Effector memory CD8-positive, alpha-beta T cell (primary cell): ENCODE data around the gene LSM14B.
"Not testable (repeated sequence)": the region's sequence is repeated elsewhere in the genome, so short reads cannot be mapped to it uniquely, and the experiment has no call there.

Source experiments
- ATAC-seq: fragments of 150-1000 bp; cut with Tn5 transposase; replicated peaks from 2 replicates; pipeline ENCODE4 v1.10.0; 2021; ENCODE audit warnings: mild to moderate bottlenecking, moderate library complexity
- DNase-seq, 3 experiments: peaks; one replicate each; pipeline ENCODE4 v3.0.0; 2021
- H3K27ac Mint-ChIP-seq, 2 donors: one replicate each; pipeline ENCODE4 v1.8.0; 2022; ENCODE audit warnings: mild to moderate bottlenecking in 2 of 2, mixed read lengths in 2 of 2, moderate library complexity in 2 of 2
- H3K27me3 Mint-ChIP-seq, 2 donors: one replicate each; pipeline ENCODE4 v1.8.0; 2022; ENCODE audit warnings: mixed read lengths in 2 of 2
- H3K36me3 Mint-ChIP-seq: one replicate; pipeline ENCODE4 v1.8.0; 2022; ENCODE audit warnings: mild to moderate bottlenecking, moderate library complexity, mixed read lengths; ENCODE audit not compliant: insufficient read depth
- H3K4me1 Mint-ChIP-seq, 2 donors: one replicate each; pipeline ENCODE4 v1.8.0; 2022; ENCODE audit warnings: low read depth in 2 of 2, mixed read lengths in 2 of 2
- H3K4me3 Mint-ChIP-seq, 2 donors: one replicate each; pipeline ENCODE4 v1.8.0; 2022; ENCODE audit warnings: mild to moderate bottlenecking in 2 of 2, mixed read lengths in 2 of 2, moderate library complexity in 2 of 2
- H3K9me3 Mint-ChIP-seq, 2 donors: one replicate each; pipeline ENCODE4 v1.8.0; 2022; ENCODE audit warnings: mixed read lengths in 2 of 2

The LSM14B gene

DNA sequence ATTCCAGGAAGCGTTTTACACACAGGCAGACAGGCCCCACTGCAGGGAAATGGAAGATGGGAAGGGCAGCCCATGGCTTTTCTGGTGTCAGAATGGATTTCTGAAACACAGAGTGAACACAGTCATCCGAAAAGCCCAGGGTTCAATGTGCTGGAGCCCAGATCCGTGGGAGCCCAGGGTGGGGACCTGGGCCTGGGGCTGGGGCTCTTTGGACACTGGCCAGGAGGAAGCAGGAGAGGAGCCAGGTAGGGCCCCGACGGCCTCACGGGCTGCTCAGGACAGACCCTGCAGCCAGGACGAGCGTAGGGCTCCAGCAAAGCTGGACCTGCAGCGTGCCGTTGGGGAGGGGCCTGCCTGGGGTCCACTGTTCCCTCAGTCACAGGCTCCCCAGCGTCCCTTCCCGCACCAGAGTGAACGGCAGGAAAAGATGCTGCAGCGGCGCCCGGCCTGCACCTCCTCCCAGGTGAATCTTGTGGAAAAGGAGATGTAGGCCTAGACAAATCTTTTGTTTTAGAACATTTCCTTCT lies 24.3 kb upstream of the LSM14B start:
- Mint-ChIP-seq H3K4me3 (no peak overlapping the region), H3K27ac (no peak overlapping the region), H3K4me1 (no peaks in the 10 kb centered on the region), H3K36me3 (no peaks in the 10 kb centered on the region), H3K27me3 (peaks cover 19 to 64% of the 10 kb centered on the region in 2 donors), H3K9me3 (peaks cover 0 to 11% of the 10 kb centered on the region in 2 donors)
- DNase-seq (no peak), ATAC-seq (no peak)

DNA sequence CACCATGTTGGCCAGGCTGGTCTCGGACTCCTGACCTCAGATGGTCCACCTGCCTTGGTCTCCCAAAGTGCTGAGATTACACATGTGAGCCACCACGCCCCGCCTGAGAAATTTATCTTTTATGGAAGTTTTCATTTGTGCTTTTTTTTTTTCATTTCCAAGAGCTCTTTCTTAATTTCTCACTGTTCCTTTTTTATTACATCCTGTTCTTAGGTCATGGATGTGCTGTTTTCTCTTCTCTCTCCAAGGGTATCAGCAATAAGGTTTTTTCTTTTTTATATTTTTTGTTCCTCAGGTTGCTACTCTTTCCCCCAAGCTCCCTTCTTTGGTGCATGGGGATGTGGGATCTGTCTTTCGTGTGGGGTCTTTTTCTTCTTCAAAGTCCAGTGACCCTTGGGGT lies 21.2 kb upstream of the LSM14B start:
- Mint-ChIP-seq H3K4me3 (no peak overlapping the region), H3K27ac (peak overlapping the region in 1 of 2 donors; percentile 49), H3K27me3 (peaks cover 16 to 79% of the 10 kb centered on the region in 2 donors), H3K36me3 (peaks cover 3% of the 10 kb centered on the region), H3K4me1 (no peaks in the 10 kb centered on the region), H3K9me3 (peaks cover 11 to 20% of the 10 kb centered on the region in 2 donors)
- DNase-seq (no peak), ATAC-seq (no peak)

DNA sequence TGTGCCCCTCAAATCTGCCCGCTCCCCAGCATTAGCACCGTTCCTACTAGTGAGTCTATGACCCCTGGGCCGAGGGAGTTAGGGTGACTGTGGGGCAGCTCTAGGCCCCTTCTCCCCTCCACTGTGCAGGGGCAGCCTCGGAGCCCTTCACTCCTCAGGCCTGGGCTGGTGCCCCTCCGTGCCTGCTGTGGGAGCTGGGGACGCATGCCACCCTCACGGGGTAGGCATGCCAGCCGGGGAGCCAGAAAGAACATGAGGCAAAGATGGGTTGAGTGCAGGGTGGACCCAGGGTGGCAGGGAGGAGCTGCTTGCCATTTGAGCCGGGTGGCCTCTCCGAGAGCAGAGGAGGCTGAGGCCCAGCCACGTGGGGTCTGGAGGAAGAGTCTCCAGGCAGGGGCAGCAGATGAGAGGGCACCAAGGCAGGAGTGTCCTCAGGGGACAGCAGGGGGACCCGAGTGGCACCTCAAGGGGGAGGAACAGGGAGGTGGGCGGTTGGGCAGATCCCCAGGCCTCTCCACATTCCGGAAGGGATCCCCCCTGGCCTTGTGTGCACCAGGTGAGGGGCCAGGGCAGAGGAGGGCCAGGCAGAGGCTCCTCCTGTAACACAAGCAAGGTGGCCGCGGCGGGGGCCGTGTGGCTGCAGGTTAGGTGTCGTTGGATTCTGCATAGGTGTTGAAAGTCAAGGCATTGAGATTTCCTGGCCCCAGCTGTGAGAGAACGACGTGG lies 18.6 kb upstream of the LSM14B start:
- Mint-ChIP-seq H3K4me3 (no peak overlapping the region), H3K27me3 (peaks cover 16 to 66% of the 10 kb centered on the region in 2 donors), H3K9me3 (peaks cover 30 to 34% of the 10 kb centered on the region in 2 donors)

DNA sequence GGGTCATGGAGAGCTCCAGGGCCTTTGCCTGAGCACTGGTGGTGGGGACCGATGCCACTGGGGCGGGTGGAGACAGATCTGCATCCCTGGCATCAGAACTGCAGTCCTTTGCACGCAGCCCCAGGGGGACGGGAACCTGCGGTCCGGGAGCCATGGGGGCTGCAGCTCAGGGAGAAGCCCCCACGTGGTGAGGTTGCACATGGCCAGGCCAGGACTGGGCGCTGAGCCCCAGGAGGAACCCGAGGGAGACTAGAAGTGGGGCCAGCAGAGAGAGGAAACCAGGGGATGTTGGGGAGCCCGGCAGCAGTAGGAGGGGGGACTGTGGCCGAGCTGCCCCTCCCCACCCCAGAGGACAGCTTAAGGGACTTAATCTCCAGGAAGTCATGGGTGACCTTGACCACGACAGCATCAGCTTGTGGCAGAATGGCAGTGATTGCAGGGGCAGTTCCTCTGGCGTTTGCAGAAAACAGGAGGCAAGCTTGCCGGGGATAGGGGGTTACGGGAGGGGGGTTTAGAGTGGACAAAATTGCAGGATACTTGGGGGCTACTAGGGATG lies 18.0 kb upstream of the LSM14B start:
- Mint-ChIP-seq H3K27me3 (peaks cover 16 to 61% of the 10 kb centered on the region in 2 donors), H3K36me3 (peaks cover 11% of the 10 kb centered on the region), H3K9me3 (peaks cover 32 to 34% of the 10 kb centered on the region in 2 donors), H3K27ac (no peak overlapping the region), H3K4me1 (no peaks in the 10 kb centered on the region), H3K4me3 (no peak overlapping the region)
- DNase-seq (no peak), ATAC-seq (no peak)

More for the DNA sequence above, 18.6 kb upstream of the LSM14B start:
- H3K27ac Mint-ChIP-seq = no peak overlapping the region
- ATAC-seq = no peak
- DNase-seq = no peak
- peaks cover 11% of the 10 kb centered on the region for H3K36me3 Mint-ChIP-seq
- H3K4me1 Mint-ChIP-seq = no peaks in the 10 kb centered on the region

DNA sequence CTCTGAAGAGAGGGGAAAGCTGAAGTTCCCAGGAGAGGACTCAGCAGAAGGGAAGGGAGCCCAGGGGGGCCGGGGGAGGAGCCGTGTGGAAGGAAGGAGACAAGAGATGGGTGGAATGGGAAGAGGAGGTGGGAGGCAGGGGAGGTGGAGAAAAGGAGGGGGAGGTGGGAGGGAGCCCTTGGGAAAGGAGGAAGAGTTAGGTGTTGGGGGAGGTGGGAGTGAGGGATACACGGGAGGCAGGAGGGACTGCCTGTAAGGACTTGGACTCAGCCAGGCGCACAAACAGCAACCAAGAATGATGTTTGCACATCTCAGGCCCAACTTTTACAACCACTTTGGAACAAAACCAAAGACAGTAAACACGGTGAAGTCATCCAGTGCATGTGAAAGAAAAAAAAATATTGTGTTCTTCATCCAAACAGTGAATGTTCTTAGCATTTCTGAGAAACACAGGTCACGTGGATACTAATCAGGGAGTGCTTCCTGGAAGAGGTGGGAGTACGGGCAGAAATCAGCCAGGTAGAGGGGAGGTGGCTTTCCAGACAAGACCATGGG lies 17.4 kb upstream of the LSM14B start:
- Mint-ChIP-seq H3K9me3 (peaks cover 30 to 34% of the 10 kb centered on the region in 2 donors), H3K27me3 (peaks cover 16 to 56% of the 10 kb centered on the region in 2 donors), H3K36me3 (peaks cover 11% of the 10 kb centered on the region), H3K4me1 (no peaks in the 10 kb centered on the region), H3K27ac (no peak overlapping the region), H3K4me3 (no peak overlapping the region)
- DNase-seq (no peak), ATAC-seq (no peak)

DNA sequence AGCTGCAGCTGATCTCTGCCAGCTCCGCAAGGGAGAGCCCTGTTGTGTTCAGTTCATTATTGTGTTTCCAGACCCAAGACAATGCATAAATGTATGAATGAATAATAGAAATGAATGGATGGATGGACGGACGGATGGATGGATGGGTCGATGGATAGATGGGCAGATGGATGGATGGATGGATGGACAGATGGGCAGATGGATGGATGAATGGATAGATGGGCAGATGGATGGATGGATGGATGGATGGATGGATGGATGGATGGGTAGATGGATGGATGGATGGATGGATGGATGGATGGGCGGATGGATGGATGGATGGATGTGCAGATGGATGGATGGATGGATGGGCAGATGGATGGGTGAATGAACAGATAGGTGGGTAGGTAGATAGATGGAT lies 16.7 kb upstream of the LSM14B start:
- no peak overlapping the region for H3K4me3 Mint-ChIP-seq
- DNase-seq (no peak), ATAC-seq (no peak)
- H3K27me3 Mint-ChIP-seq = peaks cover 16 to 48% of the 10 kb centered on the region in 2 donors
- no peak overlapping the region for H3K27ac Mint-ChIP-seq
- no peaks in the 10 kb centered on the region for H3K4me1 Mint-ChIP-seq
- H3K9me3 Mint-ChIP-seq = peaks cover 26 to 34% of the 10 kb centered on the region in 2 donors
- H3K36me3 Mint-ChIP-seq = peaks cover 11% of the 10 kb centered on the region

DNA sequence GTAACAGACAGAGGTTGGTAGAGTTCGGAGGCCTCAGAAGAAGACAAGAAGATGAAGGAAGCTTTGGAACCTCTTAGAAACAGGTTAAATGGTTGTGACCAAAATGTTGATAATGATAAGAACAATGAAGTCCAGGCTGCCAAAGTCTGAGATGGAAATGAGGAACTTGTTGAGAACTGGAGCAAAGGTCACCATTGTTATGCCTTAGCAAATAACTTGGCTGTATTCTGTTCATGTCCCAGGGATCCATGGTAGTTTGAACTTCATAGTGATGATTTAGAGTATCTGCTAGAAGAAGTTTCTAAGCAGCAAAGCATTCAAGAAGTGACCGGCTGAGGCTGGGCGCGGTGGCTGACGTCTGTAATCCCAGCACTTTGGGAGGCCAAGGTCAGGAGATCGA lies 11.1 kb upstream of the LSM14B start:
- no peak overlapping the region for H3K4me3 Mint-ChIP-seq
- no peak for DNase-seq

DNA sequence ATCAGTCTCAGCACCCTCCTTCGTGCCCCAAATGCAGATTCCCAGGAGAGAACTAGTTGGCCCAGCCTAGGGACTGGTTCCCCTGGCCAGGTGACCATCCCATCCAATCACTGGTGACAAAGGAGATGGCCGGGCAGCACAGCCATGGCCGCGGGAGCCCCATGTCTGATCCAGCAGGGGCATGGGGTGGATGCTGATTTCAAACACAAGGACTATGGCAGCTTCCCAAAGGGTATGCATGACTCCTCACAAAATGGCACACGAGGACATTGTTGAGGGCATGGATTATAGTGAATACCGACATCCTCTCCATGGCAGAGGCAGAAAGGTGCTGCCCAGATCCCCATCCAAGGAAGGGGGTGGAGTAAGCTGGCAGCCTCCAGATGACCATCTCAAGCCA lies 9.9 kb upstream of the LSM14B start:
- no peak overlapping the region for H3K4me3 Mint-ChIP-seq
- no peaks in the 10 kb centered on the region for H3K27me3 Mint-ChIP-seq
- peaks cover 10 to 17% of the 10 kb centered on the region in 2 donors for H3K9me3 Mint-ChIP-seq
- H3K27ac Mint-ChIP-seq = no peak overlapping the region
- DNase-seq (no peak), ATAC-seq (no peak)
- H3K4me1 Mint-ChIP-seq = peaks cover 4 to 6% of the 10 kb centered on the region in 2 donors
- peaks cover 12% of the 10 kb centered on the region for H3K36me3 Mint-ChIP-seq

More for the DNA sequence above, 11.1 kb upstream of the LSM14B start:
- peaks cover 20 to 22% of the 10 kb centered on the region in 2 donors for H3K9me3 Mint-ChIP-seq
- H3K4me1 Mint-ChIP-seq = peaks cover 0 to 2% of the 10 kb centered on the region in 2 donors
- H3K27me3 Mint-ChIP-seq = no peaks in the 10 kb centered on the region
- H3K27ac Mint-ChIP-seq = no peak overlapping the region
- H3K36me3 Mint-ChIP-seq = peaks cover 13% of the 10 kb centered on the region
- no peak for ATAC-seq

DNA sequence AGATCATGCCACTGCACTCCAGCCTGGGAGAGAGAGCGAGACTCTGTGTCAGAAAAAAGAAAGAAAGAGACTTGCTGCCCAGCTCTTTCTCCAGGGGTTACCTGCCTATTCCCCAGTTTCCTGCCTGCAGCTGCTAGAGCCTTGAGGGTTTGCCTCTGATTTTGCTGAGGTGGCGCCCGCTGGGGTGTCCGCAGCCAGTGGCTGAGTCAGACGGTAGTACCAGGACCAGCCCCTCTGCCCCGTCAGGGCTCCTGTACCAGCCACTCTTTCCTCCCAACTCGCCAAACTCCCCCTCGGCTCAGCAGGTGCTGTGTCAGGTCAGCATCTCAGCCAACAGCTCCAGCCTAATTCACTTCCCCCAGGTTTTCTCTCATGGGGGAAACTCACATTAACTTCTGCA lies 7.4 kb upstream of the LSM14B start:
- DNase-seq = no peak
- Mint-ChIP-seq H3K27me3 (no peaks in the 10 kb centered on the region), H3K27ac (peak overlapping the region in 1 of 2 donors; percentile 31), H3K36me3 (peaks cover 23% of the 10 kb centered on the region), H3K9me3 (peaks cover 0 to 8% of the 10 kb centered on the region in 2 donors), H3K4me3 (no peak overlapping the region), H3K4me1 (peaks cover 20 to 27% of the 10 kb centered on the region in 2 donors)
- no peak for ATAC-seq

DNA sequence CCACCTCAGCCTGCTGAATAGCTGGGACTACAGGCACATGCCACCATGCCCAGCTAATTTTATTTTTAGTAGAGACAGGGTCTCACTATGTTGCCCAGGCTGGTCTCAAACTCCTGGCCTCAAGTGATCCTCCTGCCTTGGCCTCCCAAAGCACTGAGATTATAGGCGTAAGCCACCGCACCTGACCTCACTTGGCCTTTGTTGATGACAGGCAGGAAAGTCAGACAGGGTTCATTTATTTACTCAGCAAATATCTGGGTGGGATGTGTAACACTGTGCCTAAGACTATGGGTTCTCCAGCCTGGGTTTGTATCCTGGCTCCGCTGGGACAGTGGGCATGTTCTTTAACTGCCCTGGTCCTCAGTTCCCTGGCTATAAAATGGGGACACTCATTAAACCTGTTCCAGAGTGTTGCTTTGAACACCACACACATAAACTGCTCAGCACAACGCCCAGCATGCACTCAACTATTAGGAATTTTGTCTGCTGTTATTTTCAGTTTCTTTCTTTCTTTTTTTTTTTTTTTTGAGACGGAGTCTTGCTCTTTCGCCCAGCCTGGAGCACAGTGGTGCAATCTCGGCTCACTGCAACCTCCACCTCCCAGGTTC lies 6.4 kb upstream of the LSM14B start:
- H3K9me3 Mint-ChIP-seq, H3K4me3 Mint-ChIP-seq, H3K27me3 Mint-ChIP-seq, DNase-seq, ATAC-seq: not testable (repeated sequence)
- peak overlapping the region; percentile 29 to 39 for H3K27ac Mint-ChIP-seq
- H3K4me1 Mint-ChIP-seq = peaks cover 27 to 31% of the 10 kb centered on the region in 2 donors
- peaks cover 30% of the 10 kb centered on the region for H3K36me3 Mint-ChIP-seq

DNA sequence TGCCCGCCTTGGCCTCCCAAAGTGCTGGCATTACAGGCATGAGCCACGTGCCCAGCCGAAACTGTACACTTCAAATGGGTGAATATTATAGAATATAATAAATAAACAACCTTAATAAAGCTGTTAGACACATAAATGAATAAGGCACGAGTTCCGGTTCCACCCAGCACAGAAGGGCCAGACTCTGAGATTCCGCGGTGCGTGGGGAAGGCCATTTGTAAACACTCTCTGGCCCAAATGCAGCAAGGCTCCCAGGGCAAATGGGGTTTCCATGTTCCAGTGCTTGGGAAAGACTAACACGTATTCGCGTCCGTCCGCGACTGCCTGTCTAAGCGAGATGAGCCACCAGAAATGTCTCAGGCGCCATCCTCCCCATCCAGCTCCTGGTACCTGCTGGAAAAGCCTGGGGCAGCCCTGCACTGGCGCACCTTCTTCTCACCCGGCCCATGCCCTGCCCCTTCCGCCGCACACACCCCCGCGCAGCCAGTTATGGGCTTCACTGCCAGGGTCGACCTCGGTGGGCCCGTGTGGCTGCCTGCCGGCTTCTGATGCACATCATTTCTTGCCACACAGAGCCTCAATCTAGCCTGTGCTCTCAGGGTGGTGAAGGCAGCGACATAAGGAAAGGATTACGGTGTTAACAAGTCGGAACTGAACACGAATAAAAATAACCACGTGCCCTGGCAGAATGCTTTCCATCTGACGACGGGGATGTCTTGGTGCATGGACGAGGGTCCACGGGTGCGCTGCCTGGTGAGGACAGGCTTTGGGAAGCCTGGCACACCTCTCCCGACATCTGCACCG lies 5.5 kb upstream of the LSM14B start:
- no peaks in the 10 kb centered on the region for H3K27me3 Mint-ChIP-seq
- H3K27ac Mint-ChIP-seq = peak overlapping the region; percentile 92 to 93
- peaks cover 0 to 6% of the 10 kb centered on the region in 2 donors for H3K9me3 Mint-ChIP-seq
- peaks cover 34% of the 10 kb centered on the region for H3K36me3 Mint-ChIP-seq
- ATAC-seq (no peak), DNase-seq (no peak)
- peaks cover 32 to 36% of the 10 kb centered on the region in 2 donors for H3K4me1 Mint-ChIP-seq
- H3K4me3 Mint-ChIP-seq = peak overlapping the region in 1 of 2 donors; percentile 64

DNA sequence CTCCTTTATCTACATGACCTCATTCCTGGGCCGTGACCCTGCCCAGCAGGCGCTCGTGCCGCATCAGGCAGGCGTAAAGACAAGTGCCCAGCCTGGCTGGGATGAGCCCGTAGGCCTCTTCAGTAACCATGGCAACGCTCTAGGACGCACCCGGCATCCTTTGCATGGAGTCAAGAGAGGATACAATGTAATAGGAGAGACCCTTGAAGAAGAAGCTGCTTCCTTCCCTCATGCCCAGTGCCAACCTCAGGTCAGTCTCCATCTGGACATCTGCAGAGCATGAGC lies 5.0 kb upstream of the LSM14B start:
- no peak for ATAC-seq
- peak overlapping the region; percentile 92 to 93 for H3K27ac Mint-ChIP-seq
- H3K9me3 Mint-ChIP-seq = peaks cover 0 to 5% of the 10 kb centered on the region in 2 donors
- peaks cover 36% of the 10 kb centered on the region for H3K36me3 Mint-ChIP-seq
- no peak for DNase-seq
- peaks cover 32 to 36% of the 10 kb centered on the region in 2 donors for H3K4me1 Mint-ChIP-seq
- H3K4me3 Mint-ChIP-seq = peak overlapping the region; percentile 54 to 64
- no peaks in the 10 kb centered on the region for H3K27me3 Mint-ChIP-seq

DNA sequence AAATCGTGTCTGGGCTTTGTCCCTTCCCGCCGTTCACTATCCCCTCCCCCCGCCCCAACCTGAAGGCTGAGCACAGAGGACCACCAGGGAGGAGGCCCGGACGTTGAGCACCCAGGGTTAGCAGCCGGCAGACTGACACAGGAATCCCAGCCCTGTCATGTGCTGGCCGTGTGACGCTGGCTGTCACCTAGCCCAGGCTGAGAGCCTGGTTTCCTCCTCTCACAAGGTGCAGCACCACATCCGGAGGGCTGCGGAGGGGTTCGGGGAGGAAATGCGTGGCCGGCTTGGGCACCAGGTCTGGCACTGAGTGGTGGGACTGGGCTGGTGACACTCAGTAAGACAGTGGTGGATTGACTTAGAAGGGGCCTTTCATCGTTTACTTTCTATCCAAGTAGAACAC lies 4.6 kb upstream of the LSM14B start:
- peaks cover 0 to 3% of the 10 kb centered on the region in 2 donors for H3K9me3 Mint-ChIP-seq
- H3K4me3 Mint-ChIP-seq = peak overlapping the region; percentile 54 to 64
- peaks cover 36% of the 10 kb centered on the region for H3K36me3 Mint-ChIP-seq
- ATAC-seq = peak; percentile 73
- peak; percentile 88 to 90 (median 90) for DNase-seq
- H3K27me3 Mint-ChIP-seq = no peaks in the 10 kb centered on the region
- H3K27ac Mint-ChIP-seq = peak overlapping the region; percentile 92 to 93
- H3K4me1 Mint-ChIP-seq = peaks cover 32 to 36% of the 10 kb centered on the region in 2 donors
